ENCODE measurements around the gene GIT1.
A peak's percentile ranks its signal among the peaks of the same experiment; 100 is the strongest.

GIT1 gene

DNA sequence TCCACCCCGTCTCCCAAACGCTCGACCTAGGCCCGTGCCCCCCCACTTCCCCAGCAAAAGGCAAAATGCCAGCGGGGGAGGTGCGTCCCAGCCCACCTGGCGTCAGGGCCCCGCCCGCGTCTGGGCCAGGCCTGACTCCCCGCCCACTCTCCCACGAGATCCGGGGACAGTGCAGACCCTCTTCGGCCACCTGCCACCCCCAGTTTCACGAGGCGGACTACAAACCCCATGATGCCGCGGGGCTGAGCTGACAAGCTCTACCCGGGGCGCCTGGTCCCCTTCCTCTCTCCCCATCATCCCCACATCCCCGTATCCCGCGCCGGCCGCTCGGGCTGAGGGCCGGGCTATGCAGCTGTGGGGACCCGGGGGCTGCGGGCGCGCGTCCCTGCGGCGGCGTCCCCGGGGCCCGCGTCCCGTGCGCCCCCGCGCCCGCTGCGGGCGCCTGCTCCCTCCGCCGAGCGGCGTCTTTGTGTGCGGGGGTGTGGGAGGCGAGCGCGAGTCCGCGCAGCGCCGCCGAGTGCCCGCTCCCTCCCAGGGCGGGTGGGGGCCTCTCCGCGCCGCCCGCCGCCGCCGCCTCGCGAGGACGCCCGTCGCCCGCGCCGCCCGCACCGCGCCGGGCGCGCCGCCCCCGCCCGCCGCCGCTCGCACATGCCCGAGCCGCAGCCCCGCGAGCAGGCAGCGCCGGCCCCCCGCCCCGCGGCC, 3.6 kb upstream of the GIT1 start, which contains the start of gene ANKRD13B:
ANKRD13B (plus strand) TSS at position 283 of the 702 bp plus-strand sequence. CDS start 490 bp downstream, outside the sequence.
- DNase-seq = peak; percentile 71

DNA sequence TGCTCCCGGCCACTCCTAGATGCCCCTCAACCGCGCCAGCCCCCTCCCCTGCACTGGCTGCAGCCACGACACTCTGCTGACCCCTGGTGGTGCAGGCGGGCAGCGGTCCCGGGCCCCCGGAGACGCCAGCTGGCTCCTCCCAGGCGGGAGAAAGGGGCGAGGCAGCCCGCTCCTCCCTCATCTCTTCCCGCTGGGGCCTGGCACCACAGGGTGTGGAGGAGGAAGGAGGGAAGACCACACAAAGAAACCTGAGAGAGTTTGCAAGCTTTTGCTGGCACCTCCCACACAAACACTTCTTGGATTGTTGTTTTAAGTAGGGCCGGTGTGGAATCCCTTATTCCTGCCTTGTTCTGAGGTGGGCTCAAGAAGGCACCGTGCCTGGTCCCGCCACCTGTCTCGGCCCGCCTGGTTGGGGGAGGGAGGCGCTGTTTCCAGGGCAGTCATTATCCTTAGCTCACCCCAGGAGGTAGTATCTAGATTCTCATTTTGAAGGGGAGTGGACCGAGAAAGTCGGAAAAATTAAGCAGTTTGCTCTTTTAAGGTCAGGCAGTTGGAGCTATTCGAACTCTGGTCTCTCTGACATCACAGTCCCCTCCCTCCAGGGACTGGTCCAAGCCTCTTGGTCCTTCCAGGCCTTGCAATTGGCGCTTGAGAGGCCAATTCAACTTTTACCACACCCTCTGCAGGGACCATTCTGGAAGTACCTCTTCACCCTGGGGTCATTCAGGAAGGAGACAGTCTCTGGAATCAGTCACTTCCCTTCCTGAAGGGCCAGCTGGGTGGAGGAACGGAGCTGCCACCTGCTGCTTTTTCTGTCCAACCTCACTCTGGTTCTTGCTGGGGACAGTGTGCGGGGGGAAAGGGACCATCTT, 2.5 kb upstream of the GIT1 start:
- peak; percentile 92 for DNase-seq

DNA sequence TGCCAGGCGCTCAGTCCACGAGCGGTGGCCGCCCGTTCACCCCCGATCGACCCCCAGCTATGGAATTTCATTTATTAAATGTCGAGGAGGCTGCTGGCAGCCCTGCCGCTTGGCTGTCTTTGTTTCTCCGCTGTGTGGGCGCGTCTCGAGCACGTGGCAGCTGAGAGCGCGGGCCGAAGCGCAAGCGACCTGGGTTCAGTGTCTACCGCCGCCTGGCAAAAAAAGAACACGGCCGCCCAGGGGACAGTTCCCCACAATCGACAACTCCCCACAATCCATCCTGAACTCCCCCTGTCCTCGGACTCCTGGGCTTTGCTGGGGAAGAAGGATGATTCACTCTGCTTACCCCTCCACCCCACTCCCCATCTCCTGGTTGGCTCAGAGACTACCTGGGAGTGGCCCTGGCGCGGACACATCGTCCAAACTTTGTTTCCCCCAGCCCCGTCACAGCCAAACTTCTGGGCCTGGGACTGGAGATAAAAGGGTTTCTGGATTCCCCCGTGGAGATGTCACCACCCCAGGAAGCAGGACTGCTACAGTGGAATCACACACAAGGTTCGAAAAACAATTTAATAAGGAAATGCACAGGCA, 1.8 kb upstream of the GIT1 start:
- peak; percentile 72 for DNase-seq

DNA sequence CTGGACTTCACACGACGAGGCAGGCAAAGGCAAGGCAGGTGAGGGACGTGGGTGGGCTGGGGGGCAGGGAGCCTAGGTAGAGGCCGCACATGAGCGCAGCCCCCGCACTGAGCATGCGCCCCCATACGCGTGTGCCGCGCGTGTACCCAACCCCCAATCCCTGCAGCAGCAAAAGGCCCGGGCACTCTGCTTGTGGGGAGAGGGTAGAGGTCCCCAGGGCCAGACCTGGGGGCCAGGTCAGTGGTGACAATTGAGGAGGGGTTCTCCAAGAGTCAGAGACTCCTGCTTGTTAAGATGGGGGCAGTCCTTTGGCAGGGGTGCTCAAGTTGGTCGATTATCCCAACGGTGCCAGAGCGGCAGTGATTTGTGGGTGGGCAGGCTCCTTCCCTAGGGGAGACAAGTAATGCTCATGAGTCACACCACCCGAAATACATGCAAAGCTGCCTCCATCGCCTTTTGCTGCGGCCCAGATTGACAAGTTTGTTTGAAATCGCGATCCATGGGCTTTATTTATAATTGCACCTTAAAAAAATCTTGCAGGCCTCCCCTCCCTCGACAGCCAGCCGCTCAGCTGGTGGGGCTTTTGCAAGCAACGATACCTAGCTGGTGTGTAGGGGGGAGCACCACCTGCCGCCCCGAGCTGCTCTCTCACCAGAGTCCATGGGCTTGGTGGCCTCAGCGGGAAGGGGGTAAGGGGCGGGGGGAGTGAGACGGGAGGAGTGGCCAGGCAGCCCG, 1.1 kb upstream of the GIT1 start:
- peak; percentile 40 for DNase-seq

DNA sequence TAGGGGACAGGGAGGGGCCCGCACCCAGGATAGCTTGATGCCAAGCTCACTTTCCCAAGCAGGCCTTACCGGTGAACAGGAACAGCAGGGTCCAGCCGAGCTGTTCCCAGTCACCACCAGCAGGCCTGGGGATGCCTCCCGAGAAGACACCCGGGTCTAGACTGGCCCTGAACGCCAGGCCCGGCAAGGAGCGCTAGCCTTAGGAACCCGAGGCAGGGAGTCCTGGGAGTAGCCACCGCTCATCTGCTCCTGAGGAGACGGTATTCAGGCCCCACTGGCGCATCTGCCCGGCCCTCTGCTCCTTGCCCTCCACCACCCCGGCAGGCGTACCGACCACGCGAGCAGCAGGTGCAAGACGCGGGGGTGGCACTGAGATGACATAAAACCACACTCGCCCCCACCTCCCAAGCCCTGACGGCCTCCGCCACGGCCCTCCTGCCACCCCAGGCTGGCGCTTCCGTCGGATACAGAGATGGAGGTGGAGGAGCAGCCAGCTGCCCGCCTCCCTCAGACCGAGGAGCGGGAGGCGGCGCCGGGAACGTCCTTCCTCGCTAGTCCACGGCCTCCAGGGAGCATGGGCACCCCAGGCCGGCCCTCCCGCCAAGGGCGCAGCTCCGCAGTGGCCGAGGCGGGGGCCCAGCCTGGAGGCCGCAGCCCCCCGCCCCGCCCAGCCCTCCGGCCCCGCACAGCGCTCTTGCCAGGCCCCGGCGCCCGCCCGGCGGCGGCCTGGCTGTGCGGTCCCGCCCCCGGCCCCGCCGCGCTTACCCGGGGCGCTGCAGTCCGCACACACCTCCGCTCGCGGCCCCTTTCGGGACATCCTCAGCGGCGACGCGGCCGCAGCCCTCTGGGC, 661 bp downstream of the GIT1 start:
- peak; percentile 55 for DNase-seq

DNA sequence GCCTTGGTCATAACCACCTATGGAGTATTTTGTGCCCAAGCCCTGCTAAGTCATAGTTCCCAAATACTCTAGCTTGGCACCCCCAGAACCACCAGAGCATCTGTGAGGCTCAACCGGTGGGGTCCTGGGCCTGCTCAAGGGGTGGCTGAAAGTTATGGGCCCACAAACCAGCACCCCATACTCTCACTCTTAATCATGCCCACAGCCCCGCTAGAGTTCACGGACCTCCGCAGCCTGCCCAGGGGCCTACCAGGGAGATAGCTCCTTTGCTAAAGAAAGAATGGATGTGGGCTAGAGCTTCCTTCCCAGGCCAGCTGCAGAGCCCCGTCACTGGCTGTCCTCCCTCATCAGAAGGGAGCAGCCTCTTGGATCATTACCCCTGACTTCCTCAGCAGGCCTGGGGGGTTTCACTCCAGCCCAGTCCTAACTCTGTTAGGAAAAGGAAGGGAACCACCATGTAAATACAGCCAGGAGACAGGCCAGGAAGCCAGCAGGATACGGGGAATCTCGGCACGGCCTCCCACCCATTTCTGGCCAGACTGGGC, 1.4 kb downstream of the GIT1 start:
- DNase-seq = peak; percentile 24

DNA sequence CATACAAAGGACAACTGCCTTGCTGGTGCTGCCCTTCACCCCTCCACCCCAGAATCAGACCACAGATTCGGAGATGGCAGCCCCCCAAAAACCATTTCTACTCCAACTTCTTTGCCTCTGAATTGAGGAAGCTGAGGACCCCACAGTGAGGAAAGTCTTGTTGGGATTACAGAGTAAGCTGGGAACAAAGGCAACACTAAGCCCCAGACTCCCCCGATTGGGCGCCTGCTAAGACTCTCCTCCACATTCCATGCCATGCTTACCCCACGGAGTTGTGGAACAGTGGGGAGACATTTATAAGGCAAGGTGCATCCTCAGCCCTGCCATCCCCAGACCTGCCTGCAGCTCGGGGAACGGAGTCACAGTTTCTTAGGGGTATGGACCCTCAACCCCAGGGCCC, 1.9 kb downstream of the GIT1 start:
- no peak for DNase-seq

DNA sequence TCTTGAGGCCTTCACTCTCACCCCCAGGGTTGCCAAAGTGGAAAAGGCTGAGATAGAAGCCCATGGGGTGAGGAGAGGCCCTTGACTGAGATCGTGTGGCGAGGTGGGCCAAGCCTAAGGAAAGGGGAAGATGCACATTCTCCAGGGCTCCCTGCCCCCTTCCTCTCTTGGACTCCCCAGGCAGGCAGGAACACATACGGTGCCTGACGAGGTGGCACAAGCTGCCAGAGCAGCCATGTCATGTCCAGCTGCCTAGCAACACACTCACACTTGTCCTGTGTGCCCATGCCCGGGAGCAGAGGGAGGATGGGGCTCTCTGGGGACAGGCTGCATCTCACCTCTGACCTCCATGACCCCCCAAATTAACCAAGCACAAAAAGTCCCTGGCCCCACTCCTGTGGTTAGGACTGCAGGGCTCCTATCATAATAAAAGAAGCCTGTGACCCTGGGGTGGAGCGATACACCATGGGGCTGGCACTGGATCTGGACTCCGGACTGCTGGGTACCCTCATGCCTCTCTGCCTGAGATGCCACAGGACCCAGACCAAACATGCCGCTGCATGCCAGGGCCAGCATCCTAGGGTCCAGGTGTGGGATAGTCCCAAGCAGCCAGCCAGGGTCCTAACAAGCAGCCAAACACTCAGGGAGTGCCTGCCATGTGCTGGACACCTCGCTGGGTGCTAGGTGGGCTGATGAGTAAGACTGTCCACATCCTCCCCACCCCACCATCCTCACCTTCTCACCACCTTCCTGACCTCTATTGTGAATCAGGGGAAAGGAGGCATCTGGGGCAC, 2.6 kb downstream of the GIT1 start:
- peak; percentile 26 for DNase-seq

DNA sequence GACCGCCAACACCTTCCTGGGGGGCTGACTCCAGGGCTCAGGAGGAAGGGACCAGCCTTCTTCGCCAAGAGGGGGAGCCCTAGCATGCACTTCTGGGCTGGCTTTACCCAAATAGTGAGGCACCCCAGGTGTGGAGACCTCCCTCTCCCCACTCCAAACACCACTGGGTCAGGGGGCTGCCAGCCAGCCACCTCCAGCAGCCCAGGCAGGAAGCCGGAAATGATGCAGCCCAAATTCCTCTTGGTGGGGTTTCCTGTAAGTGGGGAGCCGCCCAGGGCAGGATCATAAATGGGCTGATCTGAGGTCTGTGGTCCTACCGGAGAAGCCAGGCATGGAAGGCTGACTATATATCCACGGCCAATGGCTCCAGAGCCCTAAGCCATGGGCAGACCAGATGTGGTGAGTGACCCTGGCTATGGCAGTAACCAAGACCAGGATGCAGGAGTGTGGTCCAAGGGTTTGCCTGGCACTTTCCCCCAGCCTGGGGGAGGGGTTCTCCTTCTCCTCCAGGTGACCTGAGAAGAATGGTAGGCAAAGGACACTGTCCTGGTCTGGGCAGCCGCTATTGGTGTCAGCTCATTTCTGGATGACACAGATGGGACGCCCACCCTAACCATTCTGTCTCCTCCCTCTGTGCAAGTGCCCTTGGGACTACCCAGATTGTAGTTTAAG, 4.2 kb downstream of the GIT1 start:
- peak; percentile 63 for DNase-seq

DNA sequence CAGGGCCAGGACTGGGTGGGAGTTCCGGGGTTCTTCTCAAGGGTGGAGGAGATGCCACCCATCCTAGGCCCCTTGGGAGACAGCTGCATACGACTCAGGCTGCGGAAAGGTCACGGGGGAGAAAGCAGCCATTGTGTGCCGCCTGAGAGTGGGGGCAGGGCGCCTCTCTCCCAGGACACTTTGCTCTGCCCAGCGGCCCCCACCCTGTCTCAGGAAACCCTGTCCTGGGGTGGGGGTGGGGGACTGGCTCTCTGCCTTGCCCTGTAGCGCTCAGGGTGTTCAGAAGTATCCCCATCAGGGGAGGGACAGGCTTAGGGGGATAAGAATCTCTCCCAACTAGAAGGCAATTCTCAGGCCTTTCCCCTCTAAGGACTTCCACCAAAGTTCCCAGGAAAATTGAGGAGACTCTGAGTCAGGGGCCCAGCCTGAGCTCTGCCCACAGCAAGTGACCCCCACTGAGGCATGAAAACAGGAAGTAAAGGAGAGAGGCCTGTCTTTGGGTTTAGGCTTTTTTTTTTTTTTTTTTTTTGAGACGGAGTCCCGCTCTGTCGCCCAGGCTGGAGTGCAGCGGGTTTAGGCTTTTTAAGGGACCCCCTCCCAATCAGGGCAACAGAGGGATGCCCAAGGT, 4.9 kb downstream of the GIT1 start:
- DNase-seq = peak; percentile 53

DNA sequence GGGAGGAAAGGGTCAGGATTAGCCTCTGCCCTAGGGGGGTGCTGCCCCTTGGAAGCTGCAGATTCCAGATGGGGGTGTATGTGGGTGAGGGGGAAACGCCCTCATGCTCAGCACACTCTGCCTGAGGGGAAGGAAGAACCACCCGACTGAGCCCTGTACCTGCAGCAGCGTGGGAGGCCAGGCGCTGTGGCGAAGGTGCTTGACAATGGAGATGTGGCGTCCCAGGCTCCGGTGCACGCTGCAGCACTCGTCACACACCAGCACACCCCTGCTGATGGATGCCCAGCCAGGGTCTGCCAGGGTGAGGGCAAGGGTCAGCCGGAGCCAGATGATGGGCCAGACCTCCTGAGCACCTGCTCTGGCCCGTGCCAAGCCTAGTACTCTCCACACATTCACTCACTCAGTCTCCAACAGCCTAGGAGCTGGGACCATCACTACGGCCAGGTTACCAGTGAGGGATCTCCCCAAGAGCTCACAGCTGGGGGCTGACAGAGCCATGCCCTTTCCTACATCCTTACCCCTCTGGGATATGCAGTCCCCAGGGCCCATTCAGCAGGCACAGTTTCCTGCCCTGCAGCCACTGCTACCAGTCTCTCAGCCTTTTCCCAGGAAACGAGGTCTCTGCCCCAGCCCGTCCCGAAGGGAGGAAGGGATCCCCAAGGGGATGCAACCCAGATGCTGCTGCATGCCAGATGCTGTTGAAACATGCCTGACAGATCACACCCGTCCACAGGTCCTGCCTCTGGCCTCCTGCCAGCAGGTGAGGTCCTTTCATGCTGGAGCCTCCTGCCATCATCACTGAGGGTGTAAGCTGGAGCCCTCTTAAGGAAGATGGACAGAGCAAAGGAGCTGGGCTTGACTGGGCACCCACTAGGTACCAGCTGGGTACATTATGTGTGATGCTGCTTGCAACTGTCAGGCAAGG, 5.9 kb downstream of the GIT1 start:
- no peak for DNase-seq

DNA sequence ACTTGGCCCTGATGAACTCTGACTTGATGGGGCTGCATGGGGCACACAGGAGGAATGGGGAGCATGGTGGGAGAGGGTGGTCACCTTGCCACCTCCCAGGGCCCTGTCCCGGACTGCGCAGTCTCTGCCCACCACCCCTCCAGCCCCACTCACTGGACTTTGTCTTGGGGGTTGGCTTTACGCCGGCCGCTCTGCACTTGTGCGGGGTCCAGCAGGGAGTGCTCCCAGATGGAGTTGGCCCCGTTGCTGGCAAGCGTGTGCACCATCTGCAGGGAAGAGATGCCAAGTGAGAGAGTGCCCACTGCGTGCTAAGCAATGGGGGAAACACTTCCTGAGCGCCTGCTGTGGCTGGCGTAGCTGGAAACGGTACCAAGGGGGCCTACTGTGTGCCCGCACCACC, 6.7 kb downstream of the GIT1 start:
- DNase-seq = no peak

DNA sequence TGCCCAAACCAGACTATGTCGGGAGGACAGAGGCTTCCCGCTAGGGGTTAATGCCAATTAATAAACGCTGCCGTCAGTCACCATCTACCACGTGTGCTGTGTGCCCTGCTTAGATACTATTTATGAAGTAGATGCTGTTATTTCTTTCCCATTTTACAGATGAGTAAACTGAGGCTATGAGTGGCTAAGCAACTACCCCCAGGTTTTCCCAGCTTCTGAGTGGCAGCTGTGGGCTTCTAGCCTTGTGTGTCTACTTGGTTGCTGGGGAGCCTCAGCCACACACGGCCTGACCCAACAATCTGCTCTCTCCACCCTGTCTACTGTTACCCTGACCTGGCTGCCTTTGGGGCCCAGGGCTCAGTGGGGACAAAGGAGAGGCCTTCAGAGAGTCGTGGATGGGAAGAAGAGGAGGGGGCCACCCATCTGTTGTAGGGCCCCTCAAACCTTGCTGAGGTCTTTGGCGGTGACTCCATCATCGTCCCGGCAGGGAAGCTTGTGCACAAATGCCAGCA, 7.1 kb downstream of the GIT1 start:
- no peak for DNase-seq

DNA sequence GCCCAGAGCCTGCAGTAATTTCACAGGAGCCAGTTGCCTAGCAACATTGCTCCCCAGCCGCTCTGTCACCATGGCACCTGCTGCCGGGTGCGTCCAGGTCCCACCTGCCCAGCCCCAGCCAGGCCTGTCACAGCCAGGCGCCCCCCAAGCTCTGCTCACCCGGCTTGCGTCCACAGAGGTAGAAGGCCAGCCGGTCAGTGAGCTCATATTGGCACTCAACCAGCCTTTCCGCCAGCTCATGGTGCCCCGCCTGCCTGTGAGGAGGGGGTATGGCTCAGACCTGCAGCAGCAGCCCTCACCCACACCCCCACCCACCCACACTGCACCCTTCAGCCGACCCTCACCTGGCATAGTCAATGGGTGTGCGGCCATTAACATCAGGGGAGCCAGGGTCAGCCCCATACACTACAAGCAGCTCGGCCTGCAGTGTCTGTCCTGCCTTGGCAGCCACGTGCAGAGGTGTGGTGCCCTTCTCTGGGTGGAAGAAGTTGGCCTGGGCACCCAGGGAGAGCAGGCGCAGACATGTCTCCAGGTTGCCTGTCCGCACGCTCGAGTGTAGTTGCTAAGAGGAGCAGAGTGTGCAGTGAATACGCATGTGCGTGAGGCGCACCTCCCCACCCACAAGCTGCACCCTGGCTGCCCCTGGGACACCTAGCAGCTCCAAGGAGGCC, 7.7 kb downstream of the GIT1 start:
- no peak for DNase-seq

DNA sequence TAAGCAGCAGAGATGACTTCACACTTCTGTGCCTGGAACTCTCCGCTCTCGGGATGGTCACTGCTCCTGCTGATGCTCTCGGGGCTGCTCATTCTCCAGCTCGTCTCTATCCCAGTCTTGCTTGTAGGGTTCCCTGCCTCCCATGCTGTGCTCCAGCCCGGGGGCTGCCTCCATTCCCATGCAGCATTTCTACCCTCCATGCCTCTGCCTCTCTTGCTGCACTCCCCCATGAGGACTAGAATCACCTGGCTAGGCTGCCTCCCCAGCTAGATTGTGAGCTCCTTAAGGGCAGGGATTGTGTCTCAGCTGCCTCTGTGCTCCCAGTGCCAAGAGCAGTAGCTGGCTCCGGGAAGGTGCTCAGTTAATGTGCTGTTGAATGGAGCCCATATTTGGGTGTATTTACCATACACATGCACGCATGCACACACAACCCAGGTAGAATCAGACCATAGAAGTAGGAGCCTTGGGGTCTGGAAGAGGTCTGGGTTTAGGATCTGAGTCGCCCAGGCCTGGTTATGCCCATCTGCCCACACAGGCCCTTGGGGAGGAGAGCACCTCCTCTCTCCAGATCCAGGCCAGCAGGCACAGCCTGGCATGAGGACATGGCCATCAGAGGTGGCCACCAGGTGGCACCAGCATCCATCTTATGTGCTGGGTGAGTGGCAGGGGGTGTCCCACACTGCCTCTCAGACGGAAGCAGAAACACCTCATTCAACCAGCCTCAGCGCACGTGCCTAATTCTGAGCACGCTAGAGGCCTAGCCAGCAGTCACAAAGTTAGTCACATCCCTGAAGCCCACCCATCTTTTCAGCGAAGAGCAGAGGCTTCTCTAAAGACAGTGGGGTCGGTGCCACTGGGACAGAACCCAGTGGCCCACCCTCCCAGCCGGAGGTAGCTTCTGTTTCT, 9.3 kb downstream of the GIT1 start:
- peak; percentile 95 for DNase-seq

DNA sequence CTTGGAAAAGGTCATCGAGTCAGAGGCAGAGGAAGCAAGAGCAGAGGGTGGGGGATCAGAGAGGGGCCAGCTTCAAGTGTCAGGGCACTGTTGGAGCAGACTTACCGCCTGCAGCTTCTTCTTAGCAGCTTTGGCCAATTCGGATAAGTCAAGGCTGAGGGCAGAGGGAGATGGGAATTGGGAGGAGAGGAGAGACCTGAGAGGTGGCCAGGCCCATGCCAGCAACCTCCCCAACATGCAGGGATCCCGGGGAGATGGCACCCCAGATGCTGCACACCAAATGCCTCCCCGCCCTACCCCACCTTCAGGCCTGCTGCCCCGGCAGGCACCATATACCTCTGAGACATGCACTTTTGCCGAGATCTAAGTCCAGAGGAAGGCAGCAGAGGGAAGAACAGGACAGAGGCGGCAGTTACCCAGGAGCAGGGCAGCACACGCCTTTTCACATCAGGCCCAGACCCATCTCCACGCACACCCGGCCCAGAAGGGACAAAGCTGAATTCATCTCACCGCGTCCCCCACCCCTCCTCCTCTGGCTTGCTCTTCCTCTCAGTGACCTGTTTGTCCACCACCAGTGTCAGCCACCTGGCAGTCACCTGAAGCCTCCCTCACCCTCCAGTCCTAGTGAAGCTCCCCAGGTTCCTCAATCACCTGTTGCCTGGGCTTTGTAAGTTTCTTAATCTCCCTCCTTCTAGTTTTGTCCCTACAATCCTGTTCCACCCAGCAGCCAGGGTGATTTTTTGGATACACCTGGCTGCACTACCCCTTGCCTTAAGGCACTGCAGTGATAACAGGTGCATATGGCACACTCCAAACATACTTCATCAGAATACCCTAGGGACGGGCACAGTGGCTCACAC, 10.6 kb downstream of the GIT1 start:
- DNase-seq = no peak
